HepG2 (cell line): ENCODE measurements around the gene UCHL3. TPM values are rescaled to one million over a fixed set of nuclear protein-coding genes. Genes with fewer than 3 reads are reported as not detected.

ENCODE experiments used
- ATF1 ChIP-seq: IDR thresholded peaks from 2 replicates; pipeline ENCODE4 v1.6.1; 2016; ENCODE audit warnings: mild to moderate bottlenecking, control low read depth
- CENPT ChIP-seq: sonication (generic); formaldehyde crosslinking; IDR thresholded peaks from 2 replicates; pipeline ENCODE4 v1.8.0; 2022; ENCODE audit warnings: low read depth, mild to moderate bottlenecking, moderate library complexity, missing genetic modification reagents
- ELF1 ChIP-seq: sonication (generic); formaldehyde crosslinking; IDR thresholded peaks from 2 replicates; pipeline ENCODE4 v1.4.0; 2020; ENCODE audit warnings: missing genetic modification reagents
- GABPB1 ChIP-seq: IDR thresholded peaks from 2 replicates; pipeline ENCODE4 v1.6.1; 2016; ENCODE audit warnings: mild to moderate bottlenecking, missing genetic modification reagents, moderate library complexity, missing compliant biosample characterization
- HNF4G ChIP-seq, 2 experiments: sonication (generic) in 1 of 2; formaldehyde crosslinking in 1 of 2; IDR thresholded peaks; 2 replicates each; pipeline versions ENCODE4 v1.4.0 to v1.6.1; 2011 to 2020; ENCODE audit warnings: borderline replicate concordance in 2 of 2, low read depth in 2 of 2, mild to moderate bottlenecking in 2 of 2, low read length in 1 of 2, missing genetic modification reagents in 1 of 2, moderate library complexity in 1 of 2
- NFIB ChIP-seq: sonication (generic); formaldehyde crosslinking; IDR thresholded peaks from 2 replicates; pipeline ENCODE4 v1.9.0; 2021; ENCODE audit warnings: missing genetic modification reagents, mild to moderate bottlenecking, borderline replicate concordance
- PAX8 ChIP-seq: sonication (generic); formaldehyde crosslinking; IDR thresholded peaks from 2 replicates; pipeline ENCODE4 v1.8.0; 2022; ENCODE audit warnings: mild to moderate bottlenecking, missing genetic modification reagents, borderline replicate concordance
- PHB2 ChIP-seq: fragments of 450-650 bp; IDR thresholded peaks from 2 replicates; pipeline ENCODE4 v1.6.1; 2018; ENCODE audit not compliant: partially characterized antibody
- SMAD9 ChIP-seq: sonication (generic); formaldehyde crosslinking; IDR thresholded peaks from 2 replicates; pipeline ENCODE4 v1.5.1; 2020; ENCODE audit warnings: mild to moderate bottlenecking, missing genetic modification reagents
- SNRNP70 ChIP-seq: fragments of 200-400 bp; formaldehyde crosslinking; IDR thresholded peaks from 2 replicates; pipeline ENCODE4 v1.6.1; 2017; ENCODE audit warnings: mild to moderate bottlenecking, low read depth, low read length, moderate library complexity
- SP1 ChIP-seq, 2 experiments: fragments of 450-650 bp in 1 of 2; sonication (generic) in 1 of 2; formaldehyde crosslinking in 1 of 2; IDR thresholded peaks; 2 replicates each; pipeline versions ENCODE4 v1.4.0 to v1.6.1; 2016 to 2020; ENCODE audit warnings: missing genetic modification reagents in 1 of 2
- TFE3 ChIP-seq: IDR thresholded peaks from 2 replicates; pipeline ENCODE4 v1.6.1; 2016
- ZC3H4 ChIP-seq: sonication (generic); formaldehyde crosslinking; IDR thresholded peaks from 2 replicates; pipeline ENCODE4 v1.4.0; 2020; ENCODE audit warnings: missing genetic modification reagents, borderline replicate concordance
- ZKSCAN8 ChIP-seq: IDR thresholded peaks from 2 replicates; pipeline ENCODE4 v1.6.1; 2016; ENCODE audit warnings: borderline replicate concordance, missing genetic modification reagents, missing compliant biosample characterization
- ZNF329 ChIP-seq: sonication (generic); formaldehyde crosslinking; IDR thresholded peaks from 2 replicates; pipeline ENCODE4 v1.9.0; 2021; ENCODE audit warnings: low read depth, mild to moderate bottlenecking, missing genetic modification reagents
- ZNF556 ChIP-seq: sonication (generic); formaldehyde crosslinking; IDR thresholded peaks from 2 replicates; pipeline ENCODE4 v1.4.0; 2020; ENCODE audit warnings: mild to moderate bottlenecking, missing genetic modification reagents, borderline replicate concordance
- ZNF737 ChIP-seq: sonication (generic); formaldehyde crosslinking; IDR thresholded peaks from 2 replicates; pipeline ENCODE4 v1.5.0; 2020; ENCODE audit warnings: missing genetic modification reagents, mild to moderate bottlenecking, borderline replicate concordance
- ZNF788 ChIP-seq: sonication (generic); formaldehyde crosslinking; IDR thresholded peaks from 2 replicates; pipeline ENCODE4 v1.5.0; 2020; ENCODE audit warnings: mild to moderate bottlenecking, missing genetic modification reagents, borderline replicate concordance
- polyA plus RNA-seq, 8 experiments: library from polyadenylated mRNA; depleted of rRNA in 3 of 8; stranded (reverse) in 7 of 8; unstranded in 1 of 8; fragments of >200 nt; fragmentation: Illumina TruSeq in 4 of 8; extraction: Trizol in 4 of 8; gene quantifications; 2 replicates each; pipeline versions ENCODE4 v1.2.1 to v1.2.3, GENCODE V29; 2011 to 2016; ENCODE audit warnings: low read depth in 4 of 8, missing spikeins in 1 of 8, mixed read lengths in 1 of 8; ENCODE audit not compliant: insufficient read depth in 1 of 8
- total RNA-seq, 5 experiments: library from RNA; depleted of rRNA; stranded (reverse); fragments of >200 nt; fragmentation: Illumina TruSeq; extraction: Trizol; gene quantifications; 2 replicates each; pipeline ENCODE4 v1.2.3, GENCODE V29; 2016; ENCODE audit warnings: low read depth in 1 of 5
- TF ChIP-seq, protein P1 (sequence below), 2 experiments: sonication (generic) in 1 of 2; formaldehyde crosslinking in 1 of 2; IDR thresholded peaks; 2 replicates each; pipeline versions ENCODE4 v1.4.0 to v1.6.1; 2016 to 2020; ENCODE audit warnings: borderline replicate concordance in 1 of 2, low read depth in 1 of 2, mild to moderate bottlenecking in 1 of 2, missing genetic modification reagents in 1 of 2
- TF ChIP-seq, protein P2 (sequence below): sonication (generic); formaldehyde crosslinking; IDR thresholded peaks from 2 replicates; pipeline ENCODE4 v1.5.0; 2020; ENCODE audit warnings: mild to moderate bottlenecking, missing genetic modification reagents, borderline replicate concordance

UCHL3 gene
- total and polyA plus RNA-seq, 2 of the 13 experiments (the other 11 are each of a cell fraction or from before 2014, with no cell fraction given) = 36.2 to 93.3 TPM

GRCh38 chr13:75635101-75635827, 85.7 kb downstream of the UCHL3 start (continued):
- TF ChIP-seq TFE3 (0 out of 2 replicates have a peak, but pooled peaks have one; percentile 13), PHB2 (no peak), CENPT (CRISPR knock-in tag) (peak; percentile 81; the same call in 1 of the 2 replicates), SP1 (IDR thresholded peaks at IDR 0.05) (no peak), SP1 (CRISPR knock-in tag; IDR thresholded peaks at IDR 0.05) (peak; percentile 34; the same call in 1 of the 2 replicates), SNRNP70 (no peak), ZC3H4 (CRISPR knock-in tag) (0 out of 2 replicates have a peak, but pooled peaks have one; percentile 55), ZNF737 (CRISPR knock-in tag) (no peak), GABPB1 (CRISPR knock-in tag) (0 out of 2 replicates have a peak, but pooled peaks have one; percentile 14), ZNF329 (no peak), HNF4G (IDR thresholded peaks at IDR 0.05; ENCODE audit: borderline replicate concordance, low read depth, low read length) (no peak), HNF4G (CRISPR knock-in tag; IDR thresholded peaks at IDR 0.05; ENCODE audit: borderline replicate concordance, low read depth) (no peak), SMAD9 (CRISPR knock-in tag) (no peak), ZNF788 (CRISPR knock-in tag) (peak; percentile 25; the same call in 1 of the 2 replicates), ELF1 (no peak), NFIB (CRISPR knock-in tag) (no peak), ZNF556 (CRISPR knock-in tag) (no peak), PAX8 (CRISPR knock-in tag) (peak; percentile 96; the same call in 1 of the 2 replicates), ATF1 (CRISPR knock-in tag) (no peak), ZKSCAN8 (no peak)
- TF ChIP-seq, protein P1, sequence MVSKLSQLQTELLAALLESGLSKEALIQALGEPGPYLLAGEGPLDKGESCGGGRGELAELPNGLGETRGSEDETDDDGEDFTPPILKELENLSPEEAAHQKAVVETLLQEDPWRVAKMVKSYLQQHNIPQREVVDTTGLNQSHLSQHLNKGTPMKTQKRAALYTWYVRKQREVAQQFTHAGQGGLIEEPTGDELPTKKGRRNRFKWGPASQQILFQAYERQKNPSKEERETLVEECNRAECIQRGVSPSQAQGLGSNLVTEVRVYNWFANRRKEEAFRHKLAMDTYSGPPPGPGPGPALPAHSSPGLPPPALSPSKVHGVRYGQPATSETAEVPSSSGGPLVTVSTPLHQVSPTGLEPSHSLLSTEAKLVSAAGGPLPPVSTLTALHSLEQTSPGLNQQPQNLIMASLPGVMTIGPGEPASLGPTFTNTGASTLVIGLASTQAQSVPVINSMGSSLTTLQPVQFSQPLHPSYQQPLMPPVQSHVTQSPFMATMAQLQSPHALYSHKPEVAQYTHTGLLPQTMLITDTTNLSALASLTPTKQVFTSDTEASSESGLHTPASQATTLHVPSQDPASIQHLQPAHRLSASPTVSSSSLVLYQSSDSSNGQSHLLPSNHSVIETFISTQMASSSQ (IDR thresholded peaks at IDR 0.05; ENCODE audit: low read depth) = no peak
- TF ChIP-seq, protein P1 (CRISPR knock-in tag; IDR thresholded peaks at IDR 0.05; ENCODE audit: borderline replicate concordance) = no peak
- TF ChIP-seq, protein P2, sequence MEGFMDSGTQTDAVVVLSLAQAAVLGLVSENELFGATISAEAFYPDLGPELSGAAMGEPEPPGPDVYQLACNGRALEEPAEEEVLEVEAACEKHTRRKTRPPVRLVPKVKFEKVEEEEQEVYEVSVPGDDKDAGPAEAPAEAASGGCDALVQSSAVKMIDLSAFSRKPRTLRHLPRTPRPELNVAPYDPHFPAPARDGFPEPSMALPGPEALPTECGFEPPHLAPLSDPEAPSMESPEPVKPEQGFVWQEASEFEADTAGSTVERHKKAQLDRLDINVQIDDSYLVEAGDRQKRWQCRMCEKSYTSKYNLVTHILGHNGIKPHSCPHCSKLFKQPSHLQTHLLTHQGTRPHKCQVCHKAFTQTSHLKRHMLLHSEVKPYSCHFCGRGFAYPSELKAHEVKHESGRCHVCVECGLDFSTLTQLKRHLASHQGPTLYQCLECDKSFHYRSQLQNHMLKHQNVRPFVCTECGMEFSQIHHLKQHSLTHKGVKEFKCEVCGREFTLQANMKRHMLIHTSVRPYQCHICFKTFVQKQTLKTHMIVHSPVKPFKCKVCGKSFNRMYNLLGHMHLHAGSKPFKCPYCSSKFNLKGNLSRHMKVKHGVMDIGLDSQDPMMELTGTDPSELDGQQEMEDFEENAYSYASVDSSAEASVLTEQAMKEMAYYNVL (CRISPR knock-in tag) = no peak
